T-helper 1 cell treated with Interleukin-12 subunit alpha and Interleukin-12 subunit beta and Interleukin-4 antibody, amounts not matched to agents 30 ng/mL and 1 ng/mL, for 36 hours (primary cell): ENCODE measurements around the gene IRF2. TPM values are rescaled to one million over a fixed set of nuclear protein-coding genes. Genes with fewer than 3 reads are reported as not detected.

Experiments used
- total RNA-seq: library from RNA; stranded (reverse); gene quantifications from 2 replicates; pipeline ENCODE4 v1.2.3, GENCODE V29; 2022

Gene IRF2
- total RNA-seq, 1 donor from 2014 or later: 115 TPM

Other genes with a start within 250 kb of the IRF2 start
- gene CASP3, start 174.9 kb upstream of the IRF2 start, total RNA-seq: 87.2 and 96.6 TPM in 2 replicates
- gene PRIMPOL, start 175.2 kb upstream of the IRF2 start, total RNA-seq: 15.5 TPM in 2 replicates